Fibroblast of the aortic adventitia (primary cell): ENCODE results near the gene PSTPIP1. TPM values are rescaled to one million over a fixed set of nuclear protein-coding genes. Genes with fewer than 3 reads are reported as not detected.
A peak's percentile ranks its signal among the peaks of the same experiment; 100 is the strongest.

Experiments used
- DNase-seq: peaks from one replicate; pipeline ENCODE4 v3.0.0-alpha.2; 2010; ENCODE audit warnings: low read depth
- H3K4me3 ChIP-seq: 2 replicates; pipeline ENCODE4 v1.5.1; 2011; ENCODE audit warnings: low read depth, mild to moderate bottlenecking, control low read depth, low read length, moderate library complexity
- total RNA-seq: library from RNA; depleted of rRNA; stranded (reverse); fragments of >200 nt; gene quantifications from 2 replicates; pipeline ENCODE4 v1.2.3, GENCODE V29; 2012; ENCODE audit warnings: low replicate concordance
- TF ChIP-seq, protein P1 (sequence below): IDR thresholded peaks from 2 replicates; pipeline ENCODE4 v1.5.1; 2011; ENCODE audit warnings: mild to moderate bottlenecking, low read length, control low read depth, inconsistent platforms; ENCODE audit not compliant: insufficient read depth

Gene PSTPIP1
- total RNA-seq, 1 donor, result 0.18 TPM

DNA sequence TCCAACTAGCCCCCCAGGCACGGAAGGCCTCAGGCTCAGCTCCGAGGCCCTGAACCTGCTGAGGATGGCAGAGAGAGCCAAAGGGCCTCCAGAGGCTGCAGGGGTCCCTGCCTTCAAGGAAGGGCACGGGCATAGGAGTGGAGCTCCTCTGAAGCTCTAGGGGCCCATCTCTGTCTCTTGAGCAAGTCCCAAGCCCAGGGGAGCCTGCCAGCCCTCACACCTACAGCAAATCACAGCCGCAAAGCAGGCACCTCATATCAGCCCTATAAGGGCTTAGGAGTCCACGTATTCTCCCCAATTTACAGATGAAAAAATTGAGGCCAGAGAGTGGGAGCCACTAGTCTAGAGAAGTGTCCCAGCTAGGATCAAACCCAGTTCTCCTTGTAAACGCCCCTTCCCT, 14.2 kb downstream of the PSTPIP1 start:
- no peak overlapping the region for H3K4me3 ChIP-seq
- TF ChIP-seq, protein P1, sequence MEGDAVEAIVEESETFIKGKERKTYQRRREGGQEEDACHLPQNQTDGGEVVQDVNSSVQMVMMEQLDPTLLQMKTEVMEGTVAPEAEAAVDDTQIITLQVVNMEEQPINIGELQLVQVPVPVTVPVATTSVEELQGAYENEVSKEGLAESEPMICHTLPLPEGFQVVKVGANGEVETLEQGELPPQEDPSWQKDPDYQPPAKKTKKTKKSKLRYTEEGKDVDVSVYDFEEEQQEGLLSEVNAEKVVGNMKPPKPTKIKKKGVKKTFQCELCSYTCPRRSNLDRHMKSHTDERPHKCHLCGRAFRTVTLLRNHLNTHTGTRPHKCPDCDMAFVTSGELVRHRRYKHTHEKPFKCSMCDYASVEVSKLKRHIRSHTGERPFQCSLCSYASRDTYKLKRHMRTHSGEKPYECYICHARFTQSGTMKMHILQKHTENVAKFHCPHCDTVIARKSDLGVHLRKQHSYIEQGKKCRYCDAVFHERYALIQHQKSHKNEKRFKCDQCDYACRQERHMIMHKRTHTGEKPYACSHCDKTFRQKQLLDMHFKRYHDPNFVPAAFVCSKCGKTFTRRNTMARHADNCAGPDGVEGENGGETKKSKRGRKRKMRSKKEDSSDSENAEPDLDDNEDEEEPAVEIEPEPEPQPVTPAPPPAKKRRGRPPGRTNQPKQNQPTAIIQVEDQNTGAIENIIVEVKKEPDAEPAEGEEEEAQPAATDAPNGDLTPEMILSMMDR, result no peak
- no peak for DNase-seq

DNA sequence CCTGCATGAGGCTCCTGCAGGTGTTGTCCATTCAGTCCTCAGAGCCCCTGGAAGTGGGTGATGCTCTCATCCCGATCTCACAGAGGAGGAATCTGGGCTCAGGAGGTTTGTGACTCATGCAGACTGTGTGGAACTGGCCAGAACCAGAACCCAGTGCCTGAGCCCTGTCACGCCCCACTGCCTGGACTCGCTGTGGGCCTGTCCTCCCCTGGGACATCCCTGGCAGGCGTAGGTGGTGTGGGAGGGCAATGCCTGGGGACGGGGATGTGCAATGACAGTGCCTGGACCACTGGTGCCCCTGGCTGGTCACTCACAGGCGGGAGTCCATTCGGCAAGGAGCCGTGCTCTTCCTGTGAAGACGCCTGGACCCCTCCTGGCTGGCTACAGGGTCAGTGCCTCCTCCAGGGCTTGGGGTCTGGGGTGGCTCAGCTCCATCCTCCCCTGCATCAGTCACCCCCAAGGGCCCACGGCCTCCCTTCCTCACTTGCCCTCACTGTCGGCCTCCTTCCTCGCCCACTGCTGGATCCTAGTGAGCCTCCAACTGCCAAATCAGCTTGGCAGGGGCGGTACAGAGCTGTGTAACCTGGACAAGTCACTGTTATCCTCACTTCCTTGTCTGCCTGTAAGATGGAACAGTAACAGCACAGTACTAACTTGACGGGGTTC, 14.9 kb downstream of the PSTPIP1 start:
- peak; percentile 16 for DNase-seq
- H3K4me3 ChIP-seq, result no peak overlapping the region
- TF ChIP-seq, protein P1, result no peak

DNA sequence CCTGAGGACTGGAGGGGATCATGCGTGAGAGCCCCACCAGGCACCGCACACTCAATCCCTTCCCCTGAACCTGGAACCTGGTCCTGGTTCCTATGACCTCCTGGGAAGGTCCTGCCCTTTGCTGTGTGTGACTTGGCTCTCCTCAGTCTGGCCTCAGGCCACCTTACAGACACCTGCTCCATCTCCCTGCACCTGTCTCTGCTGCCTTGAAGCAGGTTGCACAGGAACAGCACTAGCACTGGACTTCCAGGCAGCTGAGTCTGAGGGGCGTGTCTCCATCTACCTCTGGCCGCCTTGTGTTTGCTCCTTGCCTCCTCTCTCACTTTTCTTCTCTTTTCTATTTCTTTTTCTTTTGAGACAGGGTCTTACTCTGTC, 15.4 kb downstream of the PSTPIP1 start:
- no peak overlapping the region for H3K4me3 ChIP-seq
- TF ChIP-seq, protein P1, result no peak
- no peak for DNase-seq

DNA sequence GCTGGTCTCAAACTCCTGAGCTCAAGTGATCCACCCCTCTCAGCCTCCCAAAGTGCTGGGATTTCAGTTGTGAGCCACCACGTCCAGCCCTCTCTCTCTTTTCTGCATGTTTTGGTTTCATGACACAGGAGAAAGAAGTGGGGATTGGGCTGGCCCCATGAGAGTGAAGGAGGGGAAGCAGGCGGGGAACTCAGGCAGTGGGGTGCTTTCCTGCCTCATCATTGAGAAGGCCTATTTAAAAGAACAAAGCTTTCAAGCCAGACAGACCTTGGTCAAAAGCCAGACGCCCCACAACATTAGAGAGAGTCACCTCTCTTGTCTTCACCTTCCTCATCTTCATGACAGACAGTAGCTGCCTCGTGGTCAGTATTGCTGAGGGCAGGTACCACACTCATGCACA, 15.9 kb downstream of the PSTPIP1 start:
- DNase-seq, result no peak
- TF ChIP-seq, protein P1, result no peak
- H3K4me3 ChIP-seq, result no peak overlapping the region

DNA sequence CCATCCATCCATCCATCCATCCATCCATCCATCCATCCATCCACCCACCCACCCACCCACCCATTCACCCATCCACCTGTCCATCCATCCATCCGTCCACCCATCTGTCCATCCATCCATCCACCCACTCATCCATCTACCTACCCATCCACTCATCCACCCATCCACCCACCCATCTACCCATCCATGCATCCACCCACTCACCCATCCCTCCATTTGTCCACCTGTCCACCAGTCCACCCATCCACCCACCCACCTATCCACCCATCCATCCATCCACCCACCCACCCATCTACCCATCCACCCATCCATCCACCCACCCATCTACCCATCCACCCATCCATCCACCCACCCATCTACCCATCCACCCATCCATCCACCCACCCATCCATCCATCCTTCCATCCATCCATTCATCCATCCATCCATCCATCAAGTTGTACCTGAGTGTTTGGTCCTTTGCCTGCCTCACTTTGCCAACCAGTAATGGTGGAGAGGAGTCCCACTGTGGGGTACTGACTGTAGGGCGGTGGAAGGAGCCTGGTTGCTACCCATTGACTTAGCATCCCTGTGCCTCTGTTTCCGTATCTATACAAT, 17.3 kb downstream of the PSTPIP1 start:
- TF ChIP-seq, protein P1, result no peak
- DNase-seq, result no peak
- no peak overlapping the region for H3K4me3 ChIP-seq

DNA sequence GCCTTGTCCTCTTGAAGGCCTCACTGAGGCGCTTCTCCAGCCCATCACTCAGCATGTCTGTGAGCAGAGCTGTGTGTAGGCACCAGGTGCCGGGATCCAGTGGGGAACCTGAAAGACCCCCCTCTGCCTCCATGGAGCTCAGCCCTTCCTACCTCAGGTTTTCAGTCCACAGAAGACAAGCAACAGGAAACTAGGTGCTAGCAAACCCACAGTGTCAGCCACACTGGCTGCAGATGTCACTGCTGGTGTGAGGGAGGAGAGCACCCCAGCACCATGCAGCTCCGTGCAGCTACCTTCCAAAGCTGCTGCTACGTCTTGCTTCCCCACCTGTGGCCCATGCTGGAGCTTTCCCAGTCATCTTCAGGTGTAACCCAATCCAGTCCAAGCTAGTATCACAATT, 17.9 kb downstream of the PSTPIP1 start:
- no peak overlapping the region for H3K4me3 ChIP-seq
- TF ChIP-seq, protein P1, result no peak
- no peak for DNase-seq

DNA sequence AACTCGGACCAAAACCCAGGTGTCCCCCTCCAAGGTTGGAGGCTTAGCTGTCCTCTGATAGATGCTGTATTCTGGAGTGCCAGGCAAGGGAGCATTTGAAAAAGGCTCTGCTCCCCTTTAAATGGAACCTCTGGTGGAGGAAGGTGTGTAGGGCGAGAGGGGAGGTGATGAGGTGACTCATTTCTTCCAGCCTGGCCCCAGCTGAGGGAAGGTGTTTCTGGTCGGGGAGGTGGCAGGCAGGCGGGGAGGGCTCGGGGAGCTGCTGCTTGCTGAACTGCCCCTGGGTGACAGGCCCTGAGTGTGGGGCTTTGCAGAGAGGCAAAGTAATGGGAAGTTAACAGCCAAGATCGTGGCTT, 18.8 kb downstream of the PSTPIP1 start:
- no peak for DNase-seq
- TF ChIP-seq, protein P1, result no peak
- no peak overlapping the region for H3K4me3 ChIP-seq
